HG03175 (cell line): ENCODE results near the gene ERVK3-1.

Source experiments
- ATAC-seq: cut with Tn5 transposase; IDR thresholded peaks from one replicate; pipeline ENCODE4 v1.9.1; 2021; ENCODE audit warnings: mild to moderate bottlenecking, moderate library complexity; ENCODE audit not compliant: unreplicated experiment

ERVK3-1 gene

GRCh38 chr19:58338825-58339558 is 33.8 kb downstream of the ERVK3-1 start:
- no peak for ATAC-seq

- ATAC-seq = no peak
These were observed 40.4 kb downstream of the ERVK3-1 start for GRCh38 chr19:58345558-58345957.

GRCh38 chr19:58346961-58347929 is 42.1 kb downstream of the ERVK3-1 start:
- peak; percentile 84 for ATAC-seq

- ATAC-seq = peak; percentile 3
These were observed 42.9 kb downstream of the ERVK3-1 start for GRCh38 chr19:58348080-58348479.

GRCh38 chr19:58349590-58349989 is 44.4 kb downstream of the ERVK3-1 start:
- no peak for ATAC-seq

- ATAC-seq = no peak
These were observed 45.1 kb downstream of the ERVK3-1 start for GRCh38 chr19:58350001-58350861.

GRCh38 chr19:58350871-58351557 is 45.8 kb downstream of the ERVK3-1 start:
- ATAC-seq = no peak

- no peak for ATAC-seq
These were observed 46.3 kb downstream of the ERVK3-1 start for GRCh38 chr19:58351558-58351878.

- no peak for ATAC-seq
These were observed 47.0 kb downstream of the ERVK3-1 start for GRCh38 chr19:58351990-58352755.

GRCh38 chr19:58352760-58353671 is 47.8 kb downstream of the ERVK3-1 start, which contains the start of gene A1BG:
TSS of gene A1BG (minus strand) at chr19:58353492. CDS start at chr19:58353437, 55 bp downstream.
- ATAC-seq = no peak

GRCh38 chr19:58353717-58354477 is 48.7 kb downstream of the ERVK3-1 start:
- no peak for ATAC-seq

GRCh38 chr19:58354478-58355030 is 49.4 kb downstream of the ERVK3-1 start:
- no peak for ATAC-seq

- ATAC-seq = no peak
These were observed 50.1 kb downstream of the ERVK3-1 start for GRCh38 chr19:58355215-58355796.

- no peak for ATAC-seq
These were observed 51.0 kb downstream of the ERVK3-1 start for GRCh38 chr19:58355908-58356765.

GRCh38 chr19:58356766-58357480 is 51.7 kb downstream of the ERVK3-1 start:
- no peak for ATAC-seq
